ENCODE data around the gene SIRPG.
A peak's percentile ranks its signal among the peaks of the same experiment; 100 is the strongest.

SIRPG gene

DNA sequence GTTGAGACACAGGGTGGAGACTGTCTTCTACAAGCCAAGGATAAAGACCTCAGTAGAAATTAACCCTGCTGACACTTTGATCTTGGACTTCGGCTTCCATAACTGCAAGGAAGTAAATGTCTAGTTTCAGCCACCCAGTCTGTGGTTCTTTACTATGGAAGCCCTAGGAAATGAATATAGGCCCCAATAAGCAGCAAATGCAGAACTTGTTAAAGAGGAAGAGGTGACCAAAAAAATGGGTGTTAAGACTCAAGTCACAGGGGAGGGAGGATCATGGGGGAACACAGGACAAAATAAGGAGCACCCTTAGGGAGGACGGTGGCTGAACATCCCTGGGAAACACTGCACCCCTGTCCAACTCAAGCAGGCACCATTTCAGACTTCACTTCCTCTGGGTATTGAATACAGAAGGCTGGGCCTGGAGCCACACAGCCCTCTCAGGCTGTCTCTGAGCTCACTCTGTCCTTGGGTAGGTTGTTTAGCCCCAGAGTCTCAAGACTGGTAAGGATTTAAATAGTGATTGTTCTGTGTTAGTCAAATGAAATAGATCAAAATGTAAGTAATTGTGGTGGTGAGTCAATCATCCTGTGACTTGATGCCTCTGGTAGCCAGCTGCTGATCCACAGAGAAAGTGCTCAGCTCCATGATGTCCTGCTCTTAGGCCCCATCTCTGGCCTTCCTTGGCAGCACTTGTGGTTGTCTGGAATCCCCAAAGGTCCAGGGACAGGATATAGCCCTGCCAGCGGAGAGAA is 69.6 kb downstream of the SIRPG start:
- peak; percentile 63 for DNase-seq

DNA sequence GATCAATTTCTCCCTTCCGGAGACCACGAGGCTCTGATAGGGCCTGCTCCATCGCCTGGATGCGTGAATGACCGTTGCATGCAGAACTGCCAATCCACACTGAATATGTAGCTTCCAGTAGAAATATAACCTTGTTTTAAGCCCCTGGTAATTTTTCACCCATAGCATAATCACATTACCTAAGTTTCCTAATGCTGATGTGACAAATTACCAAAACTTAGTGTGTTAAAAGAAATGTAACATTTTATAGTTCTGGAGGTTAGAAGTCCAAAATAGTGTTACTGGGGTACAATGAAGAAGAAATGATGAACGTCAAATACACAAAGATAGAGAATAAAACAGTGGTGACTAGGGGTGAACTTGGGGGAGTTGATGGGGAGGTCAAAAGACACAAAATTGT is 78.1 kb downstream of the SIRPG start:
- DNase-seq = no peak
